Pancreas (tissue), 10 donors: ENCODE measurements around the gene OLFM4. TPM values are rescaled to one million over a fixed set of nuclear protein-coding genes. Genes with fewer than 3 reads are reported as not detected.

Experiments
- ATAC-seq, 4 donors: fragments of 200-7000 bp; cut with Tn5 transposase; one replicate each; pipeline versions ENCODE4 v1.8.0 to v1.9.1; 2020; ENCODE audit warnings: mild to moderate bottlenecking in 4 of 4, moderate library complexity in 4 of 4
- DNase-seq, 6 donors: peaks; one replicate each; pipeline ENCODE4 v3.0.0-alpha.2; 2020
- FAIRE-seq: peaks from 2 replicates; lab custom pipeline; 2012; peaks lifted over from hg19 to GRCh38; lab: Jason Lieb, UNC
- H3K27ac ChIP-seq, 4 donors: fragments of 200-600 bp; sonication (generic); 1 replicate in 3 of 4; 2 replicates in 1 of 4; pipeline versions ENCODE4 v1.5.0 to v1.8.0; 2020
- H3K27me3 ChIP-seq, 4 donors: fragments of 200-600 bp; one replicate each; pipeline ENCODE4 v1.8.0; 2021
- H3K36me3 ChIP-seq, 3 donors: fragments of 200-600 bp; sonication (generic) in 1 of 3; one replicate each; pipeline versions ENCODE4 v1.5.0 to v1.8.0; 2020 to 2021
- H3K4me1 ChIP-seq, 3 donors: fragments of 200-600 bp; one replicate each; pipeline ENCODE4 v1.8.0; 2021
- H3K4me3 ChIP-seq, 4 donors: fragments of 200-600 bp; sonication (generic) in 2 of 4; one replicate each; pipeline versions ENCODE4 v1.5.0 to v1.8.0; 2020 to 2021
- H3K9me3 ChIP-seq, 4 donors: fragments of 200-600 bp; one replicate each; pipeline ENCODE4 v1.8.0; 2021
- WGBS, 2 donors: extraction: QIAGEN DNeasy Blood & Tissue Kit; methylation state at CpG; one replicate each; pipeline ENCODE4 v1.1.7; 2013; 5-methylcytosine and 5-hydroxymethylcytosine counted together
- intact Hi-C, 3 donors: fragments of 100-400 bp; cut with DNase I; formaldehyde crosslinking; loops; one replicate each; pipeline versions ENCODE4 v1.11.1 to v1.14.2; 2022
- polyA plus RNA-seq, 2 donors: library from polyadenylated mRNA; stranded (reverse); fragments of 200-250 nt; gene quantifications; one replicate each; pipeline ENCODE4 v1.2.3, GENCODE V29; 2013
- total RNA-seq, 6 donors: library from RNA; stranded (reverse); fragmentation: NEBNext Ultra II Directional in 4 of 6; extraction: Animal tissue kit (Norgen Biotek cat#: 25700) in 4 of 6; gene quantifications; one replicate each; pipeline versions ENCODE4 v1.2.1 to v1.2.4, GENCODE V29; 2021 to 2023
- TF ChIP-seq, protein P1 (sequence below), 4 donors: fragments of 200-600 bp; sonication (generic) in 3 of 4; IDR thresholded peaks; one replicate each; pipeline versions ENCODE4 v1.5.0 to v1.8.0; 2021; ENCODE audit warnings: antibody characterized with exemption in 4 of 4
- donor health status: healthy with polysubstance abuse.
- donor health status: DM: no; HTN: no; CAD: no; lungs with moderate emphysema.
- donor health status: DM: no; HTN: no; CAD: no.
- donor health status: control.
- donor health status: control.
- donor health status: Bipolar disorder and iron deficiency.
- donor health status: DM: yes; HTN: yes; CAD: no.
- donor health status: DM: no; HTN: no; CAD: no.
- donor health status: DM: no; HTN: no; CAD: no.
- donor health status: DM: yes; HTN: yes; CAD: no.

Gene OLFM4
- total and polyA plus RNA-seq, 8 donors: 8.0 to 4,667 (median 107) TPM

DNA sequence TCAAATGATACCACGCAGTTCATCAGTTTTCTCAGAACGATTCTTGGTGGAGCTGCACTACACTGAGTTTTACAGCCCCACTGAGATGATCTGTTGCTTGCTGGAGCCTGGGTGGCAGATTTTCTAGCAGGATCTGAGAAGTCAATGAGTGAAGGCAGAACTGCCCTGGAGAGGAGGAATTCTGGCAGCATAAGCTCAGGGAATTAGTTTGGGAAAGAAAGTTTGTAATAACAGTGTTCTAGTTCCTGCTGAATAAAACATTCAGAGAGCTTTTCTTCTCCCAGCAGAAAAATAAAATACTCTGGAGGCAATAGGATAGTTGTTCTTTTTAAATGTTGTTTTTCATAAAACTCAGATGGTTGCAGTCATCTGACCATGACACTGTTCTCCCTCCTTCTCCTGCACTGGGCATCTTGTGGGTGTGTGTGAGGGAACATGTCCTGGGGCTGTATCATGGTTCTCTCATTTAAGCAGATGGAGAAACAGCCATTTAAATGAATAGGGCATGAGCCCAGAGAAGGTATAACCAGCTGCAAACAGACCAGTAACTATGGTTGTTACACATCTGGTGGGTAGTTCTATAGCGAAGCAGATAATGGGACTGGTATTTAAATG is 29.6 kb downstream of the OLFM4 start:
- 76 to 79% methylated on average over 3 of the region's 3 CpGs for WGBS, 2 donors
- H3K9me3 ChIP-seq: no peaks in the 10 kb centered on the region
- no peaks in the 10 kb centered on the region for H3K27me3 ChIP-seq
- ATAC-seq (no peak), FAIRE-seq (no peak), DNase-seq (no peak)
- intact Hi-C loops: no loop called here
- no peak overlapping the region for H3K4me3 ChIP-seq
- H3K27ac ChIP-seq: no peak overlapping the region
- TF ChIP-seq, protein P1, sequence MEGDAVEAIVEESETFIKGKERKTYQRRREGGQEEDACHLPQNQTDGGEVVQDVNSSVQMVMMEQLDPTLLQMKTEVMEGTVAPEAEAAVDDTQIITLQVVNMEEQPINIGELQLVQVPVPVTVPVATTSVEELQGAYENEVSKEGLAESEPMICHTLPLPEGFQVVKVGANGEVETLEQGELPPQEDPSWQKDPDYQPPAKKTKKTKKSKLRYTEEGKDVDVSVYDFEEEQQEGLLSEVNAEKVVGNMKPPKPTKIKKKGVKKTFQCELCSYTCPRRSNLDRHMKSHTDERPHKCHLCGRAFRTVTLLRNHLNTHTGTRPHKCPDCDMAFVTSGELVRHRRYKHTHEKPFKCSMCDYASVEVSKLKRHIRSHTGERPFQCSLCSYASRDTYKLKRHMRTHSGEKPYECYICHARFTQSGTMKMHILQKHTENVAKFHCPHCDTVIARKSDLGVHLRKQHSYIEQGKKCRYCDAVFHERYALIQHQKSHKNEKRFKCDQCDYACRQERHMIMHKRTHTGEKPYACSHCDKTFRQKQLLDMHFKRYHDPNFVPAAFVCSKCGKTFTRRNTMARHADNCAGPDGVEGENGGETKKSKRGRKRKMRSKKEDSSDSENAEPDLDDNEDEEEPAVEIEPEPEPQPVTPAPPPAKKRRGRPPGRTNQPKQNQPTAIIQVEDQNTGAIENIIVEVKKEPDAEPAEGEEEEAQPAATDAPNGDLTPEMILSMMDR (IDR thresholded peaks at IDR 0.05): no peak
- H3K36me3 ChIP-seq: no peaks in the 10 kb centered on the region
- peaks cover 0 to 6% (median 3%) of the 10 kb centered on the region in 3 donors for H3K4me1 ChIP-seq

DNA sequence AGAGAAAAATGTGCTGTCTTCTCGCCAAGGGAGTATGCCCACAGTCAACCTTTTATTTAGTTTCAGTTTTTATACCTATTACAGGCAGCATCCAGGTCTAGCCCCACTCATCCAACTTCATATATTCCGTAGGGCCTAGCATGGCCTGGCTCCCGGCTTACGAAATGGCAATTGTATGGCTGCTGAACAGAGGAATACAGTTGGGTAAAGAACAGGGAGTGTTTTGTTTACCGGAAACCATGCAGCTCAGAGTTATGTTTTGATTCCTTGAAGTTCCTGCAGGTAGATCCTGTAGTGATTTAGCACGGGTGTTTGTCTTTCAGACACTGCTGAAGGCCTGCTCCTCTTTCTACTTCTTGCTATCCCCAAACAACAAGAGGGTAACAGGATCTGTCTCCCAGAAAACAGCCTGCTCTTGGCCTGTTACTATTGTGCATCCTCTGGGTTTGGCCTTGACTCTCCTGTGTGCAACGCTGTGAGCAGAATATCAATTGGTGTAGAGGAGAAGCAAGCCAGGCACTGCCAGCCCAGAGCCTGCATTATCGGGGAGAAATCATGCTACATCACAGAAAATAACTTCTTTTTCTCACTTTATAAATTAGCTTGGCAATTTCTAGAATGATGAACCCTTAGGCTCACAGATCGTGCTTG is 32.4 kb downstream of the OLFM4 start:
- TF ChIP-seq, protein P1 (IDR thresholded peaks at IDR 0.05): no peak
- Histone ChIP-seq H3K36me3 (no peaks in the 10 kb centered on the region), H3K27ac (no peak overlapping the region), H3K9me3 (no peaks in the 10 kb centered on the region), H3K27me3 (no peaks in the 10 kb centered on the region), H3K4me3 (no peak overlapping the region), H3K4me1 (peaks cover 5 to 18% (median 7%) of the 10 kb centered on the region in 3 donors)
- FAIRE-seq: no peak
- no peak for DNase-seq
- WGBS, 2 donors: 78 to 83% methylated on average over 9 of the region's 9 CpGs
- intact Hi-C loops: no loop called here
- no peak for ATAC-seq

DNA sequence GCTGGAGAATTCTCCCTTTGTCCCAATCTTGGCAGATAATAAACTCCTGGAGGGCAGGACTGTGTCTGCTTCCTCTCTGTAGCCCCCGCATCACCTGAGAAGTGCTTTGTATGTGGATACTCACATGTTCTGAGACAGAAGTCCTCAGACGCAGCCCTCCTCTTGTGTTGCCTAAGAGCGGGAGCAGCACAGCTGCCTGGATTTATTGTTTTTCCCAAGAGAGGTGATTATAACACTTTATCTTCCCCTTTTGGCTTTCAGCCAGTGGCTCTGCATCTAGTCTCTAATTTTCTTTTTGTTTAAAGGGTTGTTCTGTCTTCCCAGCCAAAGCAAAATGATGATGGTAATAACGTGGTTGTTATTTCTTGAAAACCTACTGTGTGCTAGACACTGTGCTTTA is 36.1 kb downstream of the OLFM4 start:
- no peaks in the 10 kb centered on the region for H3K36me3 ChIP-seq
- H3K4me1 ChIP-seq: peaks cover 5 to 12% (median 7%) of the 10 kb centered on the region in 3 donors
- H3K4me3 ChIP-seq: no peak overlapping the region
- H3K27ac ChIP-seq: peak overlapping the region in 3 of 4 donors; percentile 0 to 26 (median 25)
- FAIRE-seq (no peak), ATAC-seq (peak; percentile 85 to 97 (median 90)), DNase-seq (peak in 5 of 6 donors; percentile 55 to 74 (median 63))
- WGBS, 2 donors: 4 to 7% methylated on average over 4 of the region's 4 CpGs
- TF ChIP-seq, protein P1 (IDR thresholded peaks at IDR 0.05): no peak
- no peaks in the 10 kb centered on the region for H3K9me3 ChIP-seq
- intact Hi-C loops: no loop called here
- no peaks in the 10 kb centered on the region for H3K27me3 ChIP-seq

DNA sequence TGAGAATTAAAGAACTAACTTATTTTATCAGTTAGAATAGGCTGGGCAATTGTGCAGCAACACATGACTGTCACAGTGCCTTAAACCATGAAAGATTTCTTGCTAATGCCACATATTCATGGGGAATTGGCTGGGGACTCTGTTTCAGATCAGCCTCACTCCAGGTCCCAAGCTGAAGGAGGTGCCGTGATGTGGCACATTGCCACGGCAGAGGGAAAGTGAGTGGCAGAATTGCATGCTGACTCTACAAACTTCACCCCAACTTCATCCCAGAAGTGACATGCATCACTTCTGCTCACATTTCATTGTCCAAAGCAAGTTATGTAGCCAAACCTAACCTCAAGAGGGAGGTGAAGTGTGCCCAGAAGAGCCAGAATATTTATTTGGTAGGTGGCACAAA is 37.8 kb downstream of the OLFM4 start:
- intact Hi-C loops: no loop called here
- ATAC-seq (no peak), DNase-seq (no peak), FAIRE-seq (no peak)
- no peak overlapping the region for H3K27ac ChIP-seq
- H3K27me3 ChIP-seq: no peaks in the 10 kb centered on the region
- 83 to 84% methylated on average over 2 of the region's 2 CpGs for WGBS, 2 donors
- no peaks in the 10 kb centered on the region for H3K9me3 ChIP-seq
- TF ChIP-seq, protein P1 (IDR thresholded peaks at IDR 0.05): no peak
- no peaks in the 10 kb centered on the region for H3K36me3 ChIP-seq
- no peak overlapping the region for H3K4me3 ChIP-seq
- peaks cover 5 to 12% (median 7%) of the 10 kb centered on the region in 3 donors for H3K4me1 ChIP-seq
